ENCODE results near the gene CTNNA3.

GRCh38 chr10:67733511-67733910 is 37.5 kb upstream of the CTNNA3 start:
- TF ChIP-seq CTCF (conservative IDR thresholded peaks at IDR 0.05 in 1 of 2, IDR thresholded peaks at IDR 0.05 in 1 of 2; ENCODE audit: extremely low read depth in 1 of 2, insufficient read depth in 1 of 2, low read depth in 1 of 2, low read length in 2 of 2), result no peak
- no peak for TF ChIP-seq EZH2 (IDR thresholded peaks at IDR 0.05; ENCODE audit: borderline replicate concordance, low read length)

All from mammary epithelial cell (primary cell).